Esophagus muscularis mucosa (tissue), 4 donors: ENCODE measurements around the gene TMEM119. TPM values are rescaled to one million over a fixed set of nuclear protein-coding genes. Genes with fewer than 3 reads are reported as not detected.

Experiments
- DNase-seq: peaks from one replicate; pipeline ENCODE4 v3.0.0-alpha.2; 2017; ENCODE audit errors: extremely low spot score
- H3K27ac ChIP-seq, 4 donors: fragments of 200-600 bp; sonication (generic); replicated peaks in 1 of 4; 1 replicate in 3 of 4; 2 replicates in 1 of 4; pipeline ENCODE4 v1.5.1; 2016 to 2019; ENCODE audit warnings: mild to moderate bottlenecking in 1 of 4
- H3K27me3 ChIP-seq, 4 donors: fragments of 200-600 bp; sonication (generic); one replicate each; pipeline versions ENCODE4 v1.5.1 to v1.6.0; 2016 to 2019
- H3K36me3 ChIP-seq, 4 donors: fragments of 200-600 bp; sonication (generic); one replicate each; pipeline ENCODE4 v1.5.1; 2016 to 2019
- H3K4me1 ChIP-seq, 4 donors: fragments of 200-600 bp; sonication (generic); one replicate each; pipeline ENCODE4 v1.5.1; 2016 to 2019
- H3K4me3 ChIP-seq, 4 donors: fragments of 200-600 bp; sonication (generic); 1 replicate in 2 of 4; 2 replicates in 2 of 4; pipeline ENCODE4 v1.5.1; 2016 to 2019; ENCODE audit warnings: mild to moderate bottlenecking in 4 of 4, moderate library complexity in 1 of 4
- H3K9me3 ChIP-seq, 4 donors: fragments of 200-600 bp; sonication (generic); 1 replicate in 3 of 4; 2 replicates in 1 of 4; pipeline ENCODE4 v1.5.1; 2016 to 2019
- CTCF ChIP-seq, 3 experiments: fragments of 200-600 bp in 2 of 3; fragments of 450-650 bp in 1 of 3; sonication (generic) in 2 of 3; IDR thresholded peaks; one replicate each; pipeline ENCODE4 v1.5.1; 2017 to 2019; ENCODE audit warnings: antibody characterized with exemption in 3 of 3, mild to moderate bottlenecking in 2 of 3, moderate library complexity in 1 of 3
- EP300 ChIP-seq: sonication (generic); formaldehyde crosslinking; IDR thresholded peaks from one replicate; pipeline ENCODE4 v1.6.1; 2017; ENCODE audit warnings: antibody characterized with exemption
- POLR2A ChIP-seq: fragments of 450-650 bp; IDR thresholded peaks from one replicate; pipeline ENCODE4 v1.6.1; 2017; ENCODE audit warnings: antibody characterized with exemption, moderate library complexity, mild to moderate bottlenecking, low read depth
- POLR2AphosphoS5 ChIP-seq, 2 donors: sonication (generic); formaldehyde crosslinking; IDR thresholded peaks; one replicate each; pipeline ENCODE4 v1.6.1; 2017; ENCODE audit warnings: antibody characterized with exemption in 2 of 2
- WGBS: methylation state at CpG from one replicate; pipeline ENCODE4 v1.1.5; 2018; 5-methylcytosine and 5-hydroxymethylcytosine counted together
- intact Hi-C: fragments of 100-400 bp; cut with DNase I; formaldehyde crosslinking; loops from one replicate; pipeline ENCODE4 v1.15.1; 2023
- total RNA-seq, 4 donors: library from RNA; depleted of rRNA; stranded (reverse); fragments of >200 nt; gene quantifications; one replicate each; pipeline versions ENCODE4 v1.1.0 to v1.2.1, GENCODE V29; 2016

TMEM119 gene
- total RNA-seq, 4 donors from 2014 or later = 3.6 to 12.2 (median 7.1) TPM

- WGBS = 89% methylated on average over 4 of the region's 4 CpGs
- Histone ChIP-seq H3K4me3 (no peak overlapping the region), H3K9me3 (no peaks in the 10 kb centered on the region), H3K27ac (no peak overlapping the region), H3K4me1 (peaks cover 0 to 2% (median 0%) of the 10 kb centered on the region in 4 donors), H3K36me3 (no peaks in the 10 kb centered on the region), H3K27me3 (peaks cover 0 to 10% (median 0%) of the 10 kb centered on the region in 4 donors)
- no peak for DNase-seq
- TF ChIP-seq CTCF (IDR thresholded peaks at IDR 0.05) (no peak), POLR2AphosphoS5 (IDR thresholded peaks at IDR 0.05) (no peak), EP300 (no peak), POLR2A (no peak)
- intact Hi-C loops = no loop called here
These were observed 5.9 kb upstream of the TMEM119 start for GRCh38 chr12:108603743-108604142.

- no peak overlapping the region for H3K27ac ChIP-seq
- no peaks in the 10 kb centered on the region for H3K4me1 ChIP-seq
- DNase-seq = no peak
- H3K27me3 ChIP-seq = peaks cover 0 to 6% (median 0%) of the 10 kb centered on the region in 4 donors
- intact Hi-C loops = no loop called here
- no peak overlapping the region for H3K4me3 ChIP-seq
- 82% methylated on average over 4 of the region's 15 CpGs for WGBS
- no peaks in the 10 kb centered on the region for H3K9me3 ChIP-seq
- no peaks in the 10 kb centered on the region for H3K36me3 ChIP-seq
- no peak for TF ChIP-seq POLR2AphosphoS5 (IDR thresholded peaks at IDR 0.05)
- TF ChIP-seq POLR2A = no peak
- no peak for TF ChIP-seq EP300
- no peak for TF ChIP-seq CTCF (IDR thresholded peaks at IDR 0.05)
These were observed 5.3 kb upstream of the TMEM119 start for GRCh38 chr12:108602976-108603704.

GRCh38 chr12:108602209-108602705, 4.4 kb upstream of the TMEM119 start:
- Histone ChIP-seq H3K36me3 (no peaks in the 10 kb centered on the region), H3K9me3 (no peaks in the 10 kb centered on the region), H3K27ac (no peak overlapping the region), H3K27me3 (peaks cover 0 to 6% (median 0%) of the 10 kb centered on the region in 4 donors), H3K4me1 (peaks cover 0 to 7% (median 2%) of the 10 kb centered on the region in 4 donors), H3K4me3 (no peak overlapping the region)
- no peak for TF ChIP-seq CTCF (IDR thresholded peaks at IDR 0.05)
- TF ChIP-seq POLR2A = no peak
- TF ChIP-seq POLR2AphosphoS5 (IDR thresholded peaks at IDR 0.05) = no peak
- no peak for TF ChIP-seq EP300
- DNase-seq = no peak
- 95% methylated on average over 9 of the region's 9 CpGs for WGBS
- intact Hi-C loops = no loop called here

- DNase-seq = no peak
- Histone ChIP-seq H3K9me3 (no peaks in the 10 kb centered on the region), H3K4me1 (peaks cover 0 to 11% (median 2%) of the 10 kb centered on the region in 4 donors), H3K4me3 (no peak overlapping the region), H3K27ac (no peak overlapping the region), H3K27me3 (peaks cover 0 to 12% (median 0%) of the 10 kb centered on the region in 4 donors), H3K36me3 (no peaks in the 10 kb centered on the region)
- WGBS = 73% methylated on average over 4 of the region's 4 CpGs
- TF ChIP-seq POLR2AphosphoS5 (IDR thresholded peaks at IDR 0.05) (no peak), CTCF (IDR thresholded peaks at IDR 0.05) (no peak)
- intact Hi-C loops = no loop called here
These were observed 2.8 kb upstream of the TMEM119 start for GRCh38 chr12:108600702-108601007.
